HG02840 (cell line): ENCODE results near the gene ASCL5.

Source experiments
- ATAC-seq: cut with Tn5 transposase; IDR thresholded peaks from one replicate; pipeline ENCODE4 v1.9.1; 2021; ENCODE audit warnings: mild to moderate bottlenecking, moderate library complexity, moderate number of reproducible peaks; ENCODE audit not compliant: unreplicated experiment, low FRiP score

Gene ASCL5

DNA sequence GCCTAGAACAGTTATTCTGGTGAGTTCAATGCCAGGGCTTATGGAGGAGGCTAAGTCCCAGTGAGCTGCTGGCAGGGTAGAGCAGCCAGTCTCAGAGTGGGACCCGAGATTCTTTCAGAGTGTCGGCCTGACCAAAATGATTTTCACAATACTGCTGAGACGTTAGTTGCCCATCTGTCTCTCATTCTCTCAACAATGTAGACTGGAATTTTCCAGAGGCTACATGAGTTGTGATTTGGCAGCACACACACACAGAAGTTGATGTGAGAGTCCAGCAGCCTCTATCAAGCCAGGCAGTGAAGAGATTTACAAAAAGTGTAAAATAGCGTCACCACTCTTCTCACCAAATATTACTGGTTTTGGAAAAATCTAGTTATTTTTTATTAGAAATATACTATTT lies 36.4 kb downstream of the ASCL5 start:
- no peak for ATAC-seq

DNA sequence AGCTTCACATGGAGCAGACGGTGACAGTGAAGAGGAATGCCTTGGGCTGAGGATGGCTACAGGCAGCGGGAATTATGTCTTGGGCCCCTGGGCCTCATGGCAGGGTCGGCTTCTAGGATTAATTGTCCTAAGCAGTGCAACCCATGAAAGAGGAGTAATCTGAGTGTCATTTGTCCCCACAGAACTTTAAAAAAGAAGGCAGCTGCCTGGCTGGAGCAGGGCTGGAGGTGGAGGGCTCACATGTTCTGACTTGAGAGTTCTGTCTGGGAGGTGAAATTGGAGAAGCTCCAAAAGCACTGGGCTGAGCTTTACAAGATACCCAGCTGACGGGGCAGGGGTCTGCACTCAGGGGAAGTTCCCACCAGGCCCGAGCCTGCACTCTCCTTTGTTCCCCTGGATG lies 37.4 kb downstream of the ASCL5 start:
- no peak for ATAC-seq

DNA sequence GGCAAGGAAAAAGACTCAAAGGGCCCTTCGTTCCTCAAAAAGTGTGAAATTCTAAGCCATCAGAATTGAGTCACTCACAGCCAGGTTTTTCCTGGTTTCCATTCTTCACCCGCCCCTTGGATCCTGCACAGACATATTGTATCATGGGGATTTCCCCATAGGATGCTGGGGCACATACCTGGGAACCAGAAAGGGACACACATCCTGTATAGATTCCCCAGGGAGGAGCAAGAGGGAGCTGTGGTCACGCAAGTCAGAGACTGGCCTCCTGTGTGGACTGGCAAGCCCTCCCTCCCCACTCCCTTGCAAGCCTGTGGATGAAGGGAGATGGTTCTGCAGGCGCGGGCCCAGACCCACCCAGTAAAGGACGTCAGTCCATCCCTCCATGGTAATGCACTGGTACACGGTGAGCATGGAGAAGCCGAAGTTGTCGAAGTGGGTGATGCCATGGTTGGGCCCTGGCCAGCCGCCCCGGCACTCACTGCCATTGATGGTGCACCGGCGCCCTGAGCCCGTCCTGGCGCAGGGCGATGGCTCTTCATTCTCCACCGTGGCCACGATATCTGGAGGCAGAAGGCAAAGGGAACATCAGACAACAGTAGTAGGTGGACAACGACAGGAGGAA lies 38.0 kb downstream of the ASCL5 start:
- ATAC-seq = no peak

DNA sequence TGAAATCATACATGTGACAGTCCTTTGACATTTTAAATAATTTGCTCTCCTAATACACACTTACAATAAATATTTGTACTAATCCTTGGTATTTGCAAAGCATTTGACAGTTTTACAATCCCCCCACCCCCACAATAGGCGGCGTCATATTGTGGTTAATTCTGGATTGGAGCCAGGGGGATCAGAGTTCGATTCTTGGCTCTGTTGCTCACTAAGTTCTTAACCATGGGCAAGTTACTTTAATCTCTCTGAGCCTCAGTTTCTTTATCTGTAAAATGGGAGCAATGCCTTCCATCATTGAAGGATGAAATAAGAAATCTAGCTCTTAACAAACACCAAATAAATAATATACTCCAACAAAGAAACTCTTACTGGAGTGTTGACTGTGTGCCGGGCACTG lies 38.6 kb downstream of the ASCL5 start:
- ATAC-seq = no peak

DNA sequence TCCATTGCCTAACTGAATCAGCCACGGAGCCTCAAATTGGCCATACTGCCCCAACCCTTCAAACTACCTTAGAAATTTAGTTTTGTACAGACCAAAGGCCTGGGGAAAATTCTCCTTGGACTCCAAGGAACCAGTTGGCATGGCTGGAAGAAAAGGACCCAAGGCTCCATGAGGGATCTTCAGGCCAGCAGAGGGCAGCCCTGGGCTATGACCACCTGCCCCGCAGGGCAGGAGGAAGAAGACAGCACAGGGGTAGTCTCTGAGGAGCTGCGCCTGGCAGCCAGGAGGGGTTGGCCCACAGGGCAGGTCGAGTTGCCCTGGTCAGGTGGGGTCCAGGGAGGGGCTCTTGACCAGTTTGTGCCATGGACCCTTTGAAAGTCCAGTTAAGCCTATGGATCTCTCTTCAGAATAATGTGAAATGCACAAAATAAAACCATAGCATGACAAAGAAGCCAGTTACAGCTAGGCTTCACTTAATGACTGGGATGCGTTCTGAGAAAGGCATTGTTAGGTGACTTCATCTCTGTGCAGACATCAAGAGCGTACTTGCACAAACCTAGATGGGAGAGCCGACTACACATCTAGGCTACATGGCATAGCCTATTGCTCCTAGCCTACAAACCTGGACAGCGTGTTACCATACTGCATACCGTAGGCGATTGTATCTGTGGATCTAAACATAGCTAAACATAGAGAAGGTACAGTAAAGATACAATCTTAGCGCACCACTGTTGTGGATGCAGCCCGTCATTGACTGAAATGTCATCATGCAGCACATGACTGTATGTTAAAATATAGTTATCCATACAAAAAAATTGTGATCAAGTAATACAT lies 40.9 kb downstream of the ASCL5 start:
- ATAC-seq = no peak

DNA sequence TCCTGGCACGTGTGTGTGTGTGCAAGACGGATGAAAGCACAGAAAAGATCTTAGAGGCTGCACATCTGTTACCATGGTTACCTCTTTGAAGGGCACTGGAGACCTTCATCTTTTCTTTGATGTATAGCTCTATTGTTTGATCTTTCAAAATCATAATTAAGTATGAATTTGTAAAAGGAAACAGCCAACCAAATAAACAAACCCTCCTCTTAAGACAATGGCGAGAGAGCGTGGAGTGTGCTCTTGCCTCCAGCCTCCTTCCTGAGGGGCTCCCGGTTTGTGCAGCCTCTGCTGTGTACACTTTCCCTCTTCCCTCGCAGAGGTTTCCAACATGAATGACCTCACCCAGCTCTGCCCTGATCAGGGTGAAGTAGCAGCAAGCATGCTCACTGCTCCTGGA lies 42.7 kb downstream of the ASCL5 start:
- ATAC-seq = no peak

DNA sequence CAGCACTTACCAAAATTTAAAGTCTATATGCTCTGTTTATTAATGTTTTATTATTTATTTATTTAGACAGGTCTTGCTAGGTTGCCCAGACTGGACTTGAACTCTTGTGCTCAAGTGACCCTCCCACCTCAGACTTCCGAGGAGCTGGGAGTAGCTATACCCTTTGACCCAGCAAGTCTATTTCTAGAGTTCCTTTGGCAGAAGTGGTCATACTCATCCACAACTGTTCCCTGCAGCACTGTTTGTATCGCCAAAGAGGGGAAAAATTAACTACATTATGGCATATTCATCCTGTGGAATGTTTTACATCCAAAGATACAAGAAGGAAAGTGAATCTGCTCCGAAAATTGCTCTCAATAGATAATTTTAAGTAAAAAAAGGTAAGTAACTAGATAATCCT lies 43.2 kb downstream of the ASCL5 start:
- ATAC-seq = no peak

DNA sequence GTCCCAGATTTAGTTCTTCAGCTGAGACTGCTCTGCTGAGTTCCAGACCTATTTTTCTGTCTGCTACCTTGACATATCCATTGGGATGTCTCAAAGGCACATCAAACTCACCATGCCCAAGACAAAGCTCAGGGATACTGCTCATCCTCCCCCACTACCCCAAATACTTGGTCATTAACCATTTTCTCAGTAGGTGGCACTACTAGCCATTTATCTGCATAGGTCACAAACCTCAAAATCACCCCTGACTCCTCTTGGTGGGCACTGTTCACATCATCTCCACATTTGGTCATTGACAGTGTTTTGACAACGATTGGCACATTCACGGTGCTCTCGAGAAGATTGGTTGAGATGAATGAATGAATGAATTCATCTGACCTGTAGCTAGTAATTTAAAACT lies 46.8 kb downstream of the ASCL5 start:
- no peak for ATAC-seq

DNA sequence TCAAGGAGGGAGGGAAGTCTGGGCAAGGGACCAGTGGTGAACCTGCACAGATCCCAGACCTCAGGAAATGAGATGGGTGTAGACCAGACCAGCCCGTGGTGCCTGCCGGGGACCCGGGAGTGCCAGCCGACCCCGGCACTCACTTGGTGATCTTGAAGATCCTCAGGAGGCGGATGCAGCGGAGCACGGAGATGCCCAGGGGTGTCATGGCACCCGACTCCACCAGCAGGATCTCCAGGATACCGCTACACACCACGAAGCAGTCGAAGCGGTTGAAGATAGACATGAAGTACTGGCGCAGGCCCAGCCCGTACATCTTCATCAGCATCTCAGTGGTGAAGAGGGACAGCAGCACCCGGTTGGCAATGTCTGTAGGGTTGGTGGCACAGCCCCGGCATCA lies 49.2 kb downstream of the ASCL5 start:
- ATAC-seq = no peak

DNA sequence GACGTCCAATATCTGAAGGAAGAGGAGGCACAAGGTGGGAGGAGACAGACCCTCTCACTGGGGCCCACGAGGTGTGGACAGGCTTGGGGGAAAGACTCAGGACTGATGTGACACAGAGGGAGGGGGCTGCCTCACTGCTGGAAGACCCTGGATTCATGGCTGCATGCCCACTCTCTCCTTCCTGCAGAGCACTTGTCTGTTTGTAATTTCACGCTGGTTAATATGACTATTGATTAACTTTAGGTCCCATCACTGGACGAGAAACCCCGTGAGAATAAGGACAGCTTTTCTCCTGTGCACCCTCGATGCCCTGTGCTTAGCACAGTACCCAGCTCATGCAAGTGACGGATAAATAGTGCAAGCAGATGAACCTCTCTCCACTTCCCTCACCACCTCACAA lies 49.9 kb downstream of the ASCL5 start:
- no peak for ATAC-seq

DNA sequence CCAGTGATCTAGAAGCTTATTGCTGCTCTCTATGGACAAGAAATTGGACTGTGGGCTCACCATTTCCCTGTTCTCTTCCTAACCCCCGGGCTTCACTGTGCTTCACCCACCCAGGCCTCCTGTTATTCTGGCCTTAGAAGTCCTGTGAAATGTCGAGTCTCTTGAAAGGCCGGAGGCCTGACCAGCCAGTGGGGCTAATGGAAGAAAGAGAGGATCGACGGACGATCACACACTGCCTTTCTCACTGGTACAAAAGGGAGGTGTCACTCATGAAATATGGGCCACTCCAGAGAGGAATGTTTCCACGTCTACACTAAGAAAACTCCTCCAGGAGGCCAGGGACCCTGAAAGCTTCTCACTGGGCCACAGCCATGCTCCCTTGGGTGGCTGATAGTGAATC lies 50.9 kb downstream of the ASCL5 start:
- ATAC-seq = no peak

DNA sequence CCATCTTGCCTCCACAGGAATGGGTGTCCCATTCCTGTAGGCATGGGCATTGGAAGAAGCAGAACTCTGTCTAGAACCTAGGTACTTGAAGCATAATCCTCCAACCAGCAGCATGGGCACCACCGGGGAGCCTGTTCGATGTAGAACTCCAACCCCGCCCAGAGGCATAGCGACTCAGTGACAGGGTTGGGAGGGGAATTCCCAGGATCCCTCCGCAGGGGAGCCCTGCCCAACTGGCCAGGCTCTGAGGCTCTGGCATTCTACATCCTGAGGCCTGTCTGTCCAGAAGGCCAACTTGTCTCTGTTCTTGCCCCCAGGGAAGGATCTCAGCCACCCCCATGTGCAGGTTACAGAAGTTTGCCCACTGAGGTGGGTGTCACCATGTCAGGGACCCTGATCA lies 53.0 kb downstream of the ASCL5 start:
- ATAC-seq = no peak

DNA sequence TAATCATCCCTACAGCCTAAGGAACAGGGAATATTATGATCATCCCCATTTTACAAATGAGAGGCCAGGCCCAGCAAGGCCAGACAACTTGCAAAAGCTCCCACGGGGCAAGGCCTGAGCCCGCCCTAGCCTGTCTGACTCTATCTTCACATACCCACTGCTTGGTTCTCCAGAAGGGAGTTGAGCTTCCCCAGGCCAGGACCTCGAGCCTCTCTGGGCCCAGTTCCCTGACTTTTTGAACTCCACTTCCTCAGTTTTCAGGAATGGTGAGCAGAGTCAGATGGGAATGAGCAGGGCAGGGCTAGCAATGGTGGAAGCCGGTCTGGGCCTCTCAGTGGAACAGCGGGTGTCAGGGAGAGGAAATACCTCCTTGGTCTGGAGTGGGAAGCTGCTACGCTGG lies 54.1 kb downstream of the ASCL5 start:
- ATAC-seq = no peak

DNA sequence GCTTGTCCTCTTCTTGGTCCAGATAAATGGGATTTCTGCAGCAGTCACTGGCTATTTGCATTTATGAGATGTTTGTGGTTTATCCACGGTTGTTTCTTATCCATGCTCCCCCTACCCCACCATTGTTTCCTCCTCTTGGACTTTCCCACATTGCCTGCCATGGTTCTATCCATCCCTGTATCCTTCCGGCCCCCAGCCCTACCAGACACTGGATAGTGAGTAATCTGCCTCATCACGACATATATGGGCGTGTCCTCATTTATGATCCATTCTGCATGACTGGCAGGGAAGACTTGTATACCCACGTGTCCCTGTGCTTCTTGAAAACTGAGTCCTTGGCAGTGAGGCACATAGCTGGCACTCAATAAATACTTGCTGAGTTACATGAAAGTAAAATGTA lies 54.8 kb downstream of the ASCL5 start:
- no peak for ATAC-seq

DNA sequence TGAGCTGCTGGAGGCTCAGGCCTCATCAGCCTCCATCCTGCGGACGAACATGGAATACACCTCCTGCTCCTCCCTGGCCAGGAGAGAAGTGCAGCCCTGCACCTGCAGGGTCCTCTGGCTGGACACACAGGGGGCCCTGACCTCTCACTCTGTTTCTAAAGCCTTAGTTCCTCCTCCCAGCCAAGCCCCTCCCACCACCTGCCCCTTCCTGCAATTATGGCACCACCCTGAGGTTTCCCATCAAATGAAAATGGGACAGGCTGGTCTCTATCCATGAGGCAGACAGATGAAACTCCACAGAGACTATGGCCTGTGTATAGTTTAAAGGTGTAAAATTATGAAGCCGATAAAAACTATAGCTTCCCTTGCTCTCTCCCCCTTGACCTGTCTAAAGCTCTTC lies 57.3 kb downstream of the ASCL5 start:
- no peak for ATAC-seq

DNA sequence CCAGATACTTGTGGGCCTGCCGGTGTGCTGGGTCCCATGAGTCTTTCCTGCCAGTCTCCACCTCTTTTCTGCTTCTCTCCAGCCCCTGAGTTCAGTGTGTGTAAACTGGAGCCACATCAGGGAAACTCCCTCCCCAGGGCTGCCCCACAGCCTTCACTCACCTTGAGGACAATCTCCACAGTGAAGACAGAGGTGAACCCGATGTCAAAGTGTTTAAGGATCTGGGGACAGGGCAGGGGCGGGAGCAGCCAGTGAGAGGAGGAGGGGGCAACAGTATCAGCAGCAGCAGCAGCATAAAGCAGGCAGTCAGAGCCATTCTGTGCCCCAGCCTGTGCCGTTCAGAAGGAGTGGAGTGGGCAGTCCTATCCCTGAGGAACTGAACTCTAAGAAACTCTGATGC lies 58.0 kb downstream of the ASCL5 start:
- ATAC-seq = no peak

DNA sequence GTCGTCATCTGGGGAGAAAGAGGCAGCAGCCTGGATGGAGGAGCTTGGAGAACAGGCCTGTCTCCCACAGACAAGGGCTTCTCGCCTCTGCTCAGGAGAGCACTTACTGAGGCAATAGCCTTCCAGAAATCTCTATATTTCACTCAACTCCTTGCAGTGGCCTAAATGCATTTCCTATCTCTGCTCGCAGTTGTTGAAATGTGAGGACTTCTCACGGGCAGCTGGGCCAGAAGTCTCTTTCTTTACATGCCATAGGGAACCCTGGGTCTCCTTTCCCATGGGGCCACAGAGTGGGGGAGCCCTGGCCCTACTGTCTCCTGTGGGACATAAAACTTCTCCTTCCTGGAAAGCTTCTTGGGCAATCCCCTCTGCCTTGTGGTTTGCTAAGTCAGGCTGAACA lies 60.0 kb downstream of the ASCL5 start:
- ATAC-seq = no peak

DNA sequence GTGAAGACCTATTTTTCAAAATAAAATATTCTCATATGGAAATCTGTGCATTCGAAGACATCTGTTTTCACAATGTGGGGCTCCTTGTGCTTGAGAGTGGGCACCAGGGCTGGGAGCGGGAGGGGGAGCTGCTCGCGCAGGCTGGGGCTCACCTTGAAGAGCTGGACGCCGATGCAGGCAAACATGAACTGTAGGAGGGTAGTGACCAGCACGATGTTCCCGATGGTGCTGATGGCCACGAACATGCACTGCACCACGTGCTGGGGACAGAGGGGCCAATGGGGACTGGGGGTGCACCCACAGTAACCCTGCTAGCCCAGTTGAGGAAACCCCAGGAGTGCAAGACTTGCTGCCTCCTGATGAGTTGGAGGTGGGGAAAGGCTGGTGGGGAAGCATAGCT lies 61.3 kb downstream of the ASCL5 start:
- no peak for ATAC-seq

DNA sequence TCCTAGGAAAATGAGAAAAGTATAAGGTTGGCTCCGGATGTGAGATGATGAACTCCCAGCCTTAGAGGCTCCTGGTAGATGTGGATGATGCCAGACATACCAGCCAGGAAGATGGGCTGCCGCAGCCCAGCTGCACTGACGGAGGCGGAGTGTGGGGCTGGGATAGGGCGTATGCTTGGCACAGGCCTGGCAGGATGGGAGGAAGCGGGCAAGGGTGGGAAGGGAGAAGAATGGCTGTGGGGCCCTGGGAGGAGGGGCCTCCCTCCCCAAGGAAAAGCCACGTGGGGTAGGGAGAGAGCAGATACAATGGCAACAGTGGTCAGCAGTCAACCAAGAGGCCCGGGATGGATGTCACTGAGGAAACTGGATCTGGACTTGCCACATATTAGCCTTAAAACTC lies 62.2 kb downstream of the ASCL5 start:
- ATAC-seq = no peak
